ENCODE measurements around the gene AEBP1.

Gene AEBP1

DNA sequence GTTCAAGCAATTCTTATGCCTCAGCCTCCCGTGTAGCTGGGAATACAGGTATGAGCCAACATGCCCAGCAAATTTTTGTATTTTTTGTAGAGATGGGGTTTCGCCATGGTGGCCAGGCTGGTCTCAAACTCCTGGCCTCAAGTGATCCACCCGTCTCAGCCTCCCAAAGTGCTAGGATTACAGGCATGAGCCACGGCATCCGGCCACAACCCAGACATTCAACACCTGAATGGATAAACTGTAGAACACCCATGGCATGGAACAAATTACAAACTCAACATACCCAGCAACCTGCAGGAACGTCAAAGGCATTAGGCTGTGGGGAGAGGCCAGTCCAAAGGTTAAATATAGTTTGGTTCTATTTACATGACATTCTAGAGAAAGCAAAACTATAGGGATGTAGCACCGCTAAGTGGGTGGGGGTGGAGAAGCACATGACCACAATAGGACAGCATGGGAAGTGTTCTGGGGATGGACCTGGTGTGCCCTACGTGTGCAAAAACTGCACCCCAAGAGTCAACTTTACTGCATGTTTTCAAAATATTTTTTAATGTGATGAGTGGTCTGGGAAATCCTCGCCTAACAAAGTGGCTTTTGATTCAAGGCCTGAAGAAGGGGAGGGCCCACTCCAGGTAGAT is 32.3 kb upstream of the AEBP1 start:
- Histone ChIP-seq H3K27me3 (ENCODE audit: control insufficient read depth, insufficient read depth, low read length) (peaks cover 20% of the 10 kb centered on the region), H3K9me3 (ENCODE audit: control insufficient read depth, low read depth, low read length) (no peaks in the 10 kb centered on the region), H3K4me1 (ENCODE audit: control insufficient read depth, low read depth, low read length) (no peaks in the 10 kb centered on the region), H3K9ac (ENCODE audit: low read length) (no peak overlapping the region), H3K4me3 (ENCODE audit: low read length) (no peak overlapping the region), H3K27ac (ENCODE audit: low read length) (no peak overlapping the region), H3K36me3 (ENCODE audit: control insufficient read depth, low read depth, low read length) (peaks cover 14% of the 10 kb centered on the region)

GRCh38 chr7:44072364-44073231 is 31.5 kb upstream of the AEBP1 start:
- Histone ChIP-seq H3K4me3 (ENCODE audit: low read length) (no peak overlapping the region), H3K9ac (ENCODE audit: low read length) (no peak overlapping the region), H3K27ac (ENCODE audit: low read length) (no peak overlapping the region), H3K27me3 (ENCODE audit: control insufficient read depth, insufficient read depth, low read length) (peaks cover 13% of the 10 kb centered on the region), H3K36me3 (ENCODE audit: control insufficient read depth, low read depth, low read length) (peaks cover 14% of the 10 kb centered on the region), H3K9me3 (ENCODE audit: control insufficient read depth, low read depth, low read length) (no peaks in the 10 kb centered on the region), H3K4me1 (ENCODE audit: control insufficient read depth, low read depth, low read length) (no peaks in the 10 kb centered on the region)

DNA sequence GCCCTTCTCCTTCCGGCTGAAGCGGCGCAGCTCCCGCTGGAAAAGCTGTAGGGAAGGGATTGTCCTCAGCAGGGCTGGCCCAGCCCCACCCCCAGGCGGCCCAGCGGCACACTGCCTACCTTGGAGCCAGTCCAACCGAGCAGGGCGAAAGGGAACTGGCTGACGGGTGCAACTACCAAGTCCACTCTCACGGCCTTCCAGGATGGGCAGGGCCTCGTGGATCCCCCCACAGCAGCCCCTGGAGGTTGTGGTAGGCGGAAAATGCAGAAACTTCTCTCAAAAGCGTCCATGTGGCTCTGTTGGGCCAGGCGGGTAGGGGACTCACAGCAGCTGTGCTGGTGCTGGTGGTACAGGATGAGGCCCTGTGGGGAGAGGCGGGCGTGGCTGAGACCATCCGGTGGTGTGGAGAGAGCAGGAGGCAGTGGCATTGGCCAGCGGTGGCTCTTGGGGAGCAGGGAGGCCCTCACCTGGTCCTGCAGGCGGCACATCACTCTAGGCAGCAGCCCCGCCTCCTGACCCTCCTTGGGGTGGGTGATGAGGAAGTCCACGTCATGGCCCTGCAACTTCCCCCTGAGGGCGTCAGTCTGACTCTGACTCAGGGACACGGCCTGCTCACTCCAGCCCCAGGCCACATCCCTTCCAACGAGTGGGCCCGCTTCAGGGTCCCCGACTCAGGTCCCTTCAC is 30.3 kb upstream of the AEBP1 start:
- peaks cover under 1% of the 10 kb centered on the region for H3K27me3 ChIP-seq (ENCODE audit: control insufficient read depth, insufficient read depth, low read length)
- H3K36me3 ChIP-seq (ENCODE audit: control insufficient read depth, low read depth, low read length): peaks cover 25% of the 10 kb centered on the region
- H3K4me1 ChIP-seq (ENCODE audit: control insufficient read depth, low read depth, low read length): no peaks in the 10 kb centered on the region
- H3K9ac ChIP-seq (ENCODE audit: low read length): no peak overlapping the region
- no peak overlapping the region for H3K4me3 ChIP-seq (ENCODE audit: low read length)
- no peaks in the 10 kb centered on the region for H3K9me3 ChIP-seq (ENCODE audit: control insufficient read depth, low read depth, low read length)
- no peak overlapping the region for H3K27ac ChIP-seq (ENCODE audit: low read length)

- H3K27ac ChIP-seq (ENCODE audit: low read length): no peak overlapping the region
These were observed 29.8 kb upstream of the AEBP1 start for GRCh38 chr7:44074349-44074695.

GRCh38 chr7:44075296-44076075 is 28.7 kb upstream of the AEBP1 start:
- peaks cover 41% of the 10 kb centered on the region for H3K36me3 ChIP-seq (ENCODE audit: control insufficient read depth, low read depth, low read length)
- no peaks in the 10 kb centered on the region for H3K27me3 ChIP-seq (ENCODE audit: control insufficient read depth, insufficient read depth, low read length)
- no peak overlapping the region for H3K4me3 ChIP-seq (ENCODE audit: low read length)
- H3K9me3 ChIP-seq (ENCODE audit: control insufficient read depth, low read depth, low read length): no peaks in the 10 kb centered on the region
- no peak overlapping the region for H3K9ac ChIP-seq (ENCODE audit: low read length)
- H3K4me1 ChIP-seq (ENCODE audit: control insufficient read depth, low read depth, low read length): no peaks in the 10 kb centered on the region
- H3K27ac ChIP-seq (ENCODE audit: low read length): no peak overlapping the region

More at GRCh38 chr7:44074349-44074695, 29.8 kb upstream of the AEBP1 start:
- Histone ChIP-seq H3K9ac (ENCODE audit: low read length) (no peak overlapping the region), H3K27me3 (ENCODE audit: control insufficient read depth, insufficient read depth, low read length) (no peaks in the 10 kb centered on the region), H3K9me3 (ENCODE audit: control insufficient read depth, low read depth, low read length) (no peaks in the 10 kb centered on the region), H3K4me1 (ENCODE audit: control insufficient read depth, low read depth, low read length) (no peaks in the 10 kb centered on the region), H3K36me3 (ENCODE audit: control insufficient read depth, low read depth, low read length) (peaks cover 30% of the 10 kb centered on the region), H3K4me3 (ENCODE audit: low read length) (no peak overlapping the region)

GRCh38 chr7:44076101-44076895 is 27.8 kb upstream of the AEBP1 start:
- Histone ChIP-seq H3K4me3 (ENCODE audit: low read length) (no peak overlapping the region), H3K4me1 (ENCODE audit: control insufficient read depth, low read depth, low read length) (no peaks in the 10 kb centered on the region), H3K9me3 (ENCODE audit: control insufficient read depth, low read depth, low read length) (no peaks in the 10 kb centered on the region), H3K36me3 (ENCODE audit: control insufficient read depth, low read depth, low read length) (peaks cover 41% of the 10 kb centered on the region), H3K9ac (ENCODE audit: low read length) (no peak overlapping the region), H3K27ac (ENCODE audit: low read length) (no peak overlapping the region), H3K27me3 (ENCODE audit: control insufficient read depth, insufficient read depth, low read length) (no peaks in the 10 kb centered on the region)

- Histone ChIP-seq H3K9me3 (ENCODE audit: control insufficient read depth, low read depth, low read length) (no peaks in the 10 kb centered on the region), H3K27ac (ENCODE audit: low read length) (no peak overlapping the region), H3K9ac (ENCODE audit: low read length) (no peak overlapping the region), H3K4me3 (ENCODE audit: low read length) (no peak overlapping the region), H3K36me3 (ENCODE audit: control insufficient read depth, low read depth, low read length) (peaks cover 41% of the 10 kb centered on the region), H3K4me1 (ENCODE audit: control insufficient read depth, low read depth, low read length) (no peaks in the 10 kb centered on the region), H3K27me3 (ENCODE audit: control insufficient read depth, insufficient read depth, low read length) (no peaks in the 10 kb centered on the region)
These were observed 27.1 kb upstream of the AEBP1 start for GRCh38 chr7:44077061-44077460.

DNA sequence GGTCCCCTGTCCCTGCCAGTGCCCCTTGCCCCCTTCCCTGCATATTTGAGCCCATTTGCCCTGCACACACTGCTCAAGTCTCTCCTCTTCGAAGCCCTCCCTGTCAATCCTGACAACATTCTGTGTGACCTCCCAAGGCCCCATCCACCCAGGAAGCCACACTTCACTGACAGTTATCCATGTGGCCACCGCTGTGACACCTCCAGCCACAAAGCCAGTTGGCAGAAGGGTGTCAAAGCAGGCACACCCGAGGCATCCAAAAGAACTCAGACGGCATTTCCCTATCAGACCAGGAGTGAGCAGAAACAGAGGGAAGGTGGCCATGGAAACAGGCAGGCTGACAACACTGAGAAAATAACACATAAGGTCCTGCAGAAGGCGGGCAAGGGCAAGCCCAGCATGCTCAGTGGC is 26.5 kb upstream of the AEBP1 start:
- H3K4me1 ChIP-seq (ENCODE audit: control insufficient read depth, low read depth, low read length): no peaks in the 10 kb centered on the region
- H3K27ac ChIP-seq (ENCODE audit: low read length): no peak overlapping the region
- H3K36me3 ChIP-seq (ENCODE audit: control insufficient read depth, low read depth, low read length): peaks cover 41% of the 10 kb centered on the region
- no peaks in the 10 kb centered on the region for H3K9me3 ChIP-seq (ENCODE audit: control insufficient read depth, low read depth, low read length)
- H3K27me3 ChIP-seq (ENCODE audit: control insufficient read depth, insufficient read depth, low read length): no peaks in the 10 kb centered on the region
- no peak overlapping the region for H3K9ac ChIP-seq (ENCODE audit: low read length)
- no peak overlapping the region for H3K4me3 ChIP-seq (ENCODE audit: low read length)

DNA sequence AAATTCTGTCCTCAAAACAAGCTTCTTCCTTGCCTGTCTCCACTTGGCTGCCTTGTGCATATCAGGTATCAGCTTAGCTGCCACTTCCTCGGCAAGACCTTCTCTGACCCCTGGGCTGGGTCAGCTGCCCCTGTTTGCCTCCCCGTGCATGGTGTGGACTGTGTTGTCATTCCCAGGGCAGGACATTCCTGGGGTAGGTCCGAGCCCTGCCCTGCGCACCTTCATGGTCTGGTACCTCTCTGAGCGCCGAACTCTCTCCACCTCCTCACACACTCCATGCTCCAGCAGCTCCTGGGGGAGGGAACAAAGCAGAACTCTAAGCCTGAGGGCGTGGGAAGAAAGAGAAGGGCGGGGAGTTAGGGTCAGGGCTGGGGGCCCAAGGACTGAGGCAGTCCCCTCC is 25.6 kb upstream of the AEBP1 start:
- peaks cover 36% of the 10 kb centered on the region for H3K36me3 ChIP-seq (ENCODE audit: control insufficient read depth, low read depth, low read length)
- no peak overlapping the region for H3K9ac ChIP-seq (ENCODE audit: low read length)
- H3K27ac ChIP-seq (ENCODE audit: low read length): no peak overlapping the region
- H3K4me3 ChIP-seq (ENCODE audit: low read length): no peak overlapping the region
- no peaks in the 10 kb centered on the region for H3K9me3 ChIP-seq (ENCODE audit: control insufficient read depth, low read depth, low read length)
- peaks cover 5% of the 10 kb centered on the region for H3K27me3 ChIP-seq (ENCODE audit: control insufficient read depth, insufficient read depth, low read length)
- H3K4me1 ChIP-seq (ENCODE audit: control insufficient read depth, low read depth, low read length): peaks cover 3% of the 10 kb centered on the region

GRCh38 chr7:44079331-44080021 is 24.7 kb upstream of the AEBP1 start:
- Histone ChIP-seq H3K4me3 (ENCODE audit: low read length) (no peak overlapping the region), H3K9me3 (ENCODE audit: control insufficient read depth, low read depth, low read length) (no peaks in the 10 kb centered on the region), H3K36me3 (ENCODE audit: control insufficient read depth, low read depth, low read length) (peaks cover 33% of the 10 kb centered on the region), H3K9ac (ENCODE audit: low read length) (no peak overlapping the region), H3K27ac (ENCODE audit: low read length) (no peak overlapping the region), H3K4me1 (ENCODE audit: control insufficient read depth, low read depth, low read length) (peaks cover 3% of the 10 kb centered on the region), H3K27me3 (ENCODE audit: control insufficient read depth, insufficient read depth, low read length) (peaks cover 11% of the 10 kb centered on the region)

All from iPS-18a (cell line).